ENCODE measurements around the gene MED13L.

The MED13L gene

DNA sequence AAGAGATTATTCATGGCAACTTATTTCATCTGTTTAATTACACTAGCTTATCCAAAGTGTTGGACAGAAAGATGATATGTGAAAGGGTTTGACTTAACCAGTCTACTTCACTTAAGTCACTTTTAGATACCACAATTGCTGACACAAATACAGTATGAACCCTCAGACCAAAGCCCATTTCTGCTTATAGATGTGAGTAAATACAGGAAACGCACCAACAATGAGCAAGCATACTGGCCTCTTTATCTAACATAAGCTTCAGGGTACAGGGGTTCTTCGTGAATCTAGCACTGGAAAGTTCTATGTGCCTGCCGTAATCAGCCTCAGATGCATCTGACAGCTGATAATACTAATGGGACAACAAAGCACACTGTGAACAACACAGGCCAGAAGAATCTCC is 209.6 kb downstream of the MED13L start:
- DNase-seq (ENCODE audit: insufficient read length, low spot score) (no peak), FAIRE-seq (no peak)

DNA sequence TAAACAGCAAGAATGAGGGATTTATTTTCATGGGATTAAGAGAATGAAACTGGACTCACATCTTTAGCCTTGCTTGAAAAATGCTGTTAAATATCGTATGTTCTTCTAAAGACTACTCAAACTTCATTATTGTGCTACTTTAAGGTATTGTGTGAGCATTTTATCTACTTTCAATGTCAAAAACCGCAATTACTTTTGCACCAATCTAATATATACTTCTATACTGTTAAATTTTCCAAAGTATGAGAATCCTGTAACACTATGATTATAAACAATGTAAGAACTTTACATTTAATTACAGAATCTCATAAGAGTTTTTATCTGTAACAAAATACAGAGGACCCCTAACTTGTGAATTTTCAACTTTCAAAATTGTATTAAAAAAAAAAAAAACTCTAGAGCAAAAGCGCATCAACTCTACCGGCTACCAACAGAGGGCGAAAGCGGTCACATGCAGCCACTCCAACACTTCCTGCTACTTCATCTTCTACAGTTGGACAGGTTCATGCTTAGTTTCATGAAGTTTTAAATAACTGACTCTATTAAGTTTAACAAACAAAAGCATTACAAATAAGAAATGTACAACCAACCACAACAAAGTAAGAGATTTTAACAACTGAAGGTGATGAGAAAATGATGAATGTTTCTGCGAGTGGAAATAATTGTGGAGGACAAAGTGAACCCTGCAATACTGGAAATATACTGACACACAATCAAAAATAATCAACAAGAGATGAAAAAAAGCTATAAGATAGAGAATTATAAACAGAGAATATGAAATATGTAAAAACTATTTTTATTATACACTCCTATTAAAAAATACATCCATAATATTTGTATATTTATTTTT is 210.9 kb downstream of the MED13L start:
- FAIRE-seq (no peak), DNase-seq (ENCODE audit: insufficient read length, low spot score) (no peak)

DNA sequence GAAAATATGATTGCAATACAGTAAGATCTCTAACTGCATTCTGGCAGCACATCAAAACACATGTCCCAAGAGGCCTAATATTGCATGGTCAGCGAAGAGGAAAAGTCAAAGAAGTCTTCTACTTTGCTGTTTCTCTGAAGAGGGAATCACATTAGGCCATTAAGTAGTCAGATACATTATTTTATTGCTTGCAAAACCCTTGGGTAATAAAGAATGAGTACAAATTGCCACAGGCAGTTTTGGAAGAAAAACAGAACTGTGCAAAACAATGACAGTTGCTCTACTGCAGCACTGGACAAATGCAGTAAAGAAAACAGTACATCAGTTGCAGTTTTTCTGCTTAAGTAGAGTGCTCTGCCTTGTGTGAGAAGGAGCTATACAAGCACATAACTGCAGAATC is 211.9 kb downstream of the MED13L start:
- DNase-seq (ENCODE audit: insufficient read length, low spot score) (no peak), FAIRE-seq (no peak)

DNA sequence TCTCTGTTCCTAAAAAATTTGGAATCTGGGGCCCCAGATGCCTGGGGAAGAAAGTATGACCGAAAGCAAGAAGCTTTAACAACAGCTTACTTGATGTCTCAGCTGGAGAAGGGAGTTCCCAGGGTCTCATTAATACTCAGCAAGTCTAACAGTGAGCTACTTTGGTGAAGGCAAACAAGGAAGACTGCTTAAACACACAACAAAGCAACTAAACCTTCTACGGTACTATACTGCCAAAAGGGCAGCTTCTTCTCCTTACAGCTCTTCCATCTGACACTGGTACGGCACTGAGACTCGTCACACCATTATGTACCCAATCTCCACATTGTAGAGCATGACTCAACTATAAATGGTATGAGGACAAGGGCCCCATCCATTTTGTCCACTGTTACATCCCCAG is 213.0 kb downstream of the MED13L start:
- DNase-seq (ENCODE audit: insufficient read length, low spot score): no peak
- FAIRE-seq: no peak

DNA sequence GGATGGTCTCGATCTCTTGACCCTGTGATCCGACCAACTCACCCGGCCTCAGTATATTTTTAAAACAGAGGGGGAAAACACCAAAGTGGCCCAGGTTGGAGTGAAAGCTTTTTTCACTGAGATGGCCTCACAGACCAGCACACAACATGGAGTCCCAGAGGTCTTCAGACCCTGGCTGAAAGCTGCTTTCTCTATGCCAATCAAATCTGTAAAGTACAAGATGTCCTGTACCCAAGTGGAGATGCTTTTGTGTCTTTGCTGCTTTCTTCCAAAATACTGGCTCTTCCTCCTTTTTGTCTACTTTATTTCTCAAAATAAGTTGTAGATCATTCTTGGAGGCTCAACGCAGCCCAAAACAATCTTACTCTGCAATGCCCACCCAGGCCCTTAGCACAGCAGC is 214.8 kb downstream of the MED13L start:
- FAIRE-seq (no peak), DNase-seq (ENCODE audit: insufficient read length, low spot score) (no peak)

DNA sequence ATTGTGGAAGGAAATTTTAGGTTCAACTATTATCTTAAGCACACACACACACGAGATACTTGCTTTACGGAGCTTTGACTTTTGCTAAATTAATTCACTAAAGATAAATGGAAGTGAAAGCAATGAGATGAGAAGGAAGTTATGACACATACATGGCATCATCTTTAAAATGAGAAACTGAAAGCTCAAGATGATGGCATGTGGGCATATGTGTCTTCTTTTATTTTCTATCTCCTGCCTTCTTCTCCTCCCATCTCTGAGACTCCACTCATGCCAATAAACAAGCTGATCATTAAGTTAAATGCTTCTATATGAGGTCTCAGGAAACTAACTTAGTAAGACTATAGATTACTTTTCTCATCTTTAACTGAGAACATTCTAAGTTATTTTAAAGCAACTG is 216.7 kb downstream of the MED13L start:
- no peak for FAIRE-seq
- no peak for DNase-seq (ENCODE audit: insufficient read length, low spot score)

DNA sequence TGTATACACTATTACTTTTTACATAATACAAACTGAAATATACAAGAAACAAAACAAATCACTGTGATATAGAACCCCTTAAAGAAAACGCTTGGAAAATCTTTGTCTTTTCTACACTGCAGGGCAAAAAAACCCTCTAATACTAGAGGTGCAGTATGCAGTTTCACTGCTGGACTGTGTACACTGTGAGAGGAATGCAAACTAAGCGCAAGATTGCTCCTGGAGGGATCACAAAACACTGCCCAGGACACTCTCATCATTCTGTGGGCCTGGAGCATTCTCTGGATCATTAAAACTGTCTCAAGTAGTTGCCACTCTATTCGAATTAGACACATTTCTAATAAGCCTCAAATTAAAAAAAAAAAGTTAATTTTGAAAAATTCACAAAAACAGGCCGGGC is 217.6 kb downstream of the MED13L start:
- no peak for FAIRE-seq
- no peak for DNase-seq (ENCODE audit: insufficient read length, low spot score)

DNA sequence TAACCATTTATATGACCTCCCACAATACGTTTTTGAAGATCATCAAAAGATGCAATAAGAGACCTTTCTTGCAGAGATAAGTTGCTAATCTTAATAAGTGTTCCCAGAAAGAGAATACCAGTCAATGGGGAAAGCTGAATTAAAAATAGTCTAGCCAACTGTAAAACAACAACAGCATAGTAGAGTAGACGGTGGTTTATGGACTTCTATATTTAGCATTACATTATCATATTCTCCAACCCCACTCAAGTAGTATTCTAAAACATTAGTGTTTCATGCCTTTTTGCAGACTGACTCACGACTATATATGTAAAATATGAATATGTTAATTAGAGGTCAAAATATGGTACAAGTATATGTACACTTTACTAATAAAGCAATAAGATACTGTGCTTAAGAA is 218.9 kb downstream of the MED13L start:
- FAIRE-seq: no peak
- DNase-seq (ENCODE audit: insufficient read length, low spot score): no peak

DNA sequence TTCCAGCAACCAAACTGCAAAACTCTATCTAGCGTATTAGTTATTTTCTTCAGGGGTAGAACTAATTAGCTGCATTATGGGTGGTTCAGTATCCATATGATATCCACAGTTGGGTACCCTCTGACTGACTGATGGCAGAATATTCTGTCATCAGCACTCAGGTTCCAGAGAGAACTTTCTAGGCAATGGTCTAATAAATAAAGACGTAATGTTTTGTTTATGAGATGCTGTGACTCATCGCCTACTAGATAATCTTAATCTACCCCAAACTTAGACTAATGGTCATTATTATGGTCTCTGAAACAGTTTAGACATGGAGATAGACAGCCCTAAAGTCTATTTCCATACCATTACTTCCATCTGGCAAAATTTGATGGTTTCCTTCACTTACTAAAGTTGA is 220.1 kb downstream of the MED13L start:
- no peak for FAIRE-seq
- no peak for DNase-seq (ENCODE audit: insufficient read length, low spot score)

DNA sequence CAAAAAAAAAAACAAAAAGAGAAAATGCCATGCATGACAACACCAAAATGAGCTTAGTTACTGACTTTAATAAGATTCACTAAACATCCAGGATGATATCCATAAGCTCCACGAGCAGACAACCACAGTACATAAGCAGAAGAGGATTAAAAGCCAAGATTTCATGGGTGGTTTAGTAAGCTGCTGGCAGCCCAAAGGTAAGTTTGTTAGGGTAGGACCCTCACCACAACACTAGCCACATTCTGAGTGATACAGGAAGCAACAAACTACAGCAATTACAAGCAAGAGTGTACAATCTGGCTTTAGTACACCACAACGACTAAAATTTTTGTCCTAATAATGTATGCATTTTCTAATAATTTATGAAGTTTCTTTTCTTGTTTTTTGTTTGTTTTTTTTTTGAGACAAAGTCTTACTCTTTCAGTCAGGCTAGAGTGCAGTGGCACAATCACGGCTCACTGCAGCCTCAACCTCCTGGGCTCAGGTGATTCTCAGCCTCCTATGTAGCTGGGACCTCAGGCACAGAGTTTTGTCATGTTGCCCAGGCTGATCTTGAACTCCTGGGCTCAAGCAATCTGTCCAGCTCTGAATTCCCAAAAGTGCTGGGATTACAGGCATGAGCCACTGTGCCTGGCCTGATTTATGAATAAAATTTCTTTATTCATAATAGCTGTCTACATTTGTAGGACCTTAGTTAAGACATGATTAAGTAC is 221.4 kb downstream of the MED13L start:
- FAIRE-seq (no peak), DNase-seq (ENCODE audit: insufficient read length, low spot score) (no peak)

DNA sequence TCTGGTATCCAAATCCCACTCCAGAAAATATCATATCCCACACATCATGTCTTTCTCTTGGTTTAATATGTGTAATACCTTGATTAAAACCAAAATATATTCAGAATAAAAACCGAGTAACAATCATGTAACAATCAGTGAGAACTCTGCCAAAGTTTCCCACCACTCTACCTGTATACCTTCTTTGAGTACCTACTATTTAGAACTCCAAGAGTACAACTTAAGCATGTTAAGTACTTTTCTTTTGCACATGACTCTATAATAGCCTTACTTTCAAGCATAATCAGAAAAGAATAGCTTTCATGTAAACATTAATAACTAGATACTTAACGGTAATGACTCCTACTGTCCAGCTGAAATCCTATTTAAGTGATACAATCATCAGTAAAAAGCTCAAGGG is 223.2 kb downstream of the MED13L start:
- no peak for DNase-seq (ENCODE audit: insufficient read length, low spot score)
- FAIRE-seq: no peak

DNA sequence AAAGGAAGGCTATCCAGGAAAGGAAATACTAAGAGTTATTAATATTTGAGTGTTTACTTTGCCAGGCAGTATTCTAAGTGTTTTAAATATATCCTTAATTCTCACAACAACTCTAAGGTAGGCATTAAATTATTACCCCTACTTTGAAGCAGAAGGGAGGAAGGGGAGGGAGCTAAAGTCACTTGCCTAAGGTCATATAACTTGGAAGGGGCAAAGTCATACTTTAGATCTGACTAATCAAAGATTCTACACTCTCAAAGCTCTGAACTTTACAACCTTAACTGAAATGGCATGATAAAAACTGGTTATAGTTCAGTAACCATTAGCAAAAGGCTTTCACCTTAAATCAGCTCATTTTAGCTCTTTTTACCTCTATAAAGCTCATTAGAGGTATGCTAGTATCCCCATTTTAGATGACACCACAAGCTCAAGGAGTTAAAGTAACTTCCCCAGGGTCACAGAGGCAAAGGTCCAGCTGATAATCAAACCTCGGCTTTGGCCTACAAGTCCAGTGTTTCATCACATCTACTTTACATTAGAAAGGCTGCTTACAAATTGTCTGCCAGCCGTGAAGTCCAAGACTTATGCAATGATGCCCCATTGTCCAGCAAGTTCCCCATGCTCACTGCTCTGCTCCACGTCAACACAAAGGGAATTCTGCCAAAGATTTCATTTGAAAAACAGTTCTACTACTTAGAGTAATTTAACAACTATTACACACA is 223.9 kb downstream of the MED13L start:
- DNase-seq (ENCODE audit: insufficient read length, low spot score) (no peak), FAIRE-seq (no peak)

DNA sequence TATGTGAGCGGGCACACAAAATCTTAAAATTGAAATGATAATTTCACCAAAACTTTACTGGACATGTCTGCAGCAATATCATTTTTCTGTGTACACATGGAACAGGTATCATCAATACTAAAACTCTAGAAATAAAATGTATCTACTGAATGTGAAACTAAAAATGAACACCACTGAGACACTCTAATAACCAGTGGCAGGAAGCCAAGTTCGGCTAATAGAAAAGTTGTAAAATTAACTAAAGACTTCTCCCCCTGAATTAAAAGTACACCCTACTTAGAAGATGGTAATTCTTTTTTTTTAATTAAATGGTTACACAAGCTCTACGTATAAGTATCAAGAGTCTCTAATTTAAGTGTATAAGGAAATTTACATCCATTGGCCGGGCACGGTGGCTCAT is 227.2 kb downstream of the MED13L start:
- FAIRE-seq (no peak), DNase-seq (ENCODE audit: insufficient read length, low spot score) (no peak)

DNA sequence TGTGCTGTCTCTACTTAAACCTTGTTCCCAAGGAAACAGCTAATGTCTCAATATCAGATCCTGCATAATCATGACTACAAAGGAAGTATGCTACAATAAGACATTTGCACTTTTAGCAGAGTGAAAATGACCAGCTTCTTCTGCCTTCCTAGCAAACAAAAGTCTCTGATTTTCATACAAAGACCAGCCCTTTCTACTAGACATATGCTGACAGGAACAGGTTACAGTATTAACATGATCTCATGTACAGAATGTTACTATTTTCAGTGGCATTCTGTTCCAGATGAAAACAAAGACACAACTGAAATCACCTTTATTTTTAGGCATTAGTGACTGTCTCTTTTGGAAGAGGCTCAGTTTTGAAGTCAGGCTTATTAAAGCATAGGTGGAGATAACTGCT is 228.6 kb downstream of the MED13L start:
- no peak for FAIRE-seq
- no peak for DNase-seq (ENCODE audit: insufficient read length, low spot score)

DNA sequence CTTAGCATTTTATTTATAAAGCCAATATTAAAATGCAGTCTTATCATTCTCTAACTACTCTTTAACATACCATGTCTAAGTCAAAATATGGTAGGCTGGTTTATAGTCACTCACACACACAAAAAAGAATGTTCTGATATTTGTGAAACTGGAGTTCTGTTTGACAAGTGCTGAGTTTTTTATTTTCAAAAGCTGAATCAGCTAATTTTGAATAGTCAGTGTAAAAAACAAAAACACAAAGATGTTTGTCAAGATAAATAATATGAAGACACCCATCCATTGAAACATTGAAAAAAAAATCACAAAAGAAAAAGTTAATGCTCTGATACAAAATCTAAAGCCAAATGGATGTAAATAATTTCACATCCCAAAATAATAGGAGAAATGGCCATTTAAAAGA is 231.5 kb downstream of the MED13L start:
- no peak for DNase-seq (ENCODE audit: insufficient read length, low spot score)
- FAIRE-seq: no peak

DNA sequence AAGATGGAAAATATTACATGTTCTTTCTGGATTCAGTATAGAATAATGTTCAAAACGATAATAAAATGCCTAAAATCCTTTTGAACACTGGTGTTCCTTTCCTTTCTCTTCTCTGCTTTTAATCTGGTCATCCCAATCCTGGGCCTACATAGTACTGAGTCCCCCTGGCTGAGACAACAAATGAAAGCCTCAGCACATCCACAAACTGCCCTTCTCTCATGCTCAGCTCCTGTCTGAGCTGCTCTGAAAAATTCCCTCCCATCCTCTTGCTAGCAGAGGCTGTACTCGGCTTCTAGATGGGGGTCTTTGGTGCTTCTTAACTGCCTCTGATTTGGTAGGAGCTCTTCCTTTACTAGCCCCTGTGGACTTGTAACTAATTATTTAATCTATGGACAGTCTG is 232.3 kb downstream of the MED13L start:
- DNase-seq (ENCODE audit: insufficient read length, low spot score) (no peak), FAIRE-seq (no peak)

DNA sequence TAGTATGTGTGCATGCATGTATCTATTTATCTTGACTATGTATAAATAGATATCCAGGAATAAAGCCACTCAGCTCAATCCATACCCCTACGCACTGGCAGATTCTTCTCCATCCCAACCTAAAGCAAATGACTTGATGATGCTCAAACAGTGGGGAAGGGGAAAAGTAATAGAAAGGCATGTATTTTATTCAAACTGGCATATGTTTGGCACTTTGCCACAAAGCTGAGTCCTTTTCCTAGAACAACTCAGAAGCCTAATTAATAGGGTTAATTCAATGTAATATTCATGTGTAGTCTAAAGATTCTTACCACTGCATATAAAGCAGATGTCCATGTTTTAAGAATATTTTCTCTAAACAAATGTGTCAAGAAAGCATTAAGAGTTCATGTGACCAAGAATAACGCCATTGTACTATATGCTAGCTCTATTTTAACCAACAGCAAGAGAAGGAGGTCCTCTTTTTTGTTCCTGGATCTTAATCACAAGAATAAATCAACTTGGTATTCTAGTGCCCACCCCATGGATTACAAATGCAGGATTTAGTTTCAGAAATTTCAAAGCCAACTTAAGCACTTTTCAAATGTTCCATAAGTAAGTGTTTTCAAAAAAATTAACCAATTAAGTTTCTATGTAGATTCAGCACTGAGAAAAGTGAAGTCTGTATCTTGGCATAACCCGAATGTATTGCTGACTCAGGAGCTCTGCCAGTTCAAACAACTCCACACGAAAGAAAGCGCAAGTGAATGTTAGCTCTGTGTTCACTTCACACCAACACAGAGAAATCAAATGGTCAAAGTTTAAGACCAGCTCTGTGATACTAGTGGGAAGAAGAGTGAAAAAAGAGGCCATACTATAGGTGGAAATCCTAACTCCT is 233.6 kb downstream of the MED13L start:
- FAIRE-seq: no peak
- no peak for DNase-seq (ENCODE audit: insufficient read length, low spot score)

DNA sequence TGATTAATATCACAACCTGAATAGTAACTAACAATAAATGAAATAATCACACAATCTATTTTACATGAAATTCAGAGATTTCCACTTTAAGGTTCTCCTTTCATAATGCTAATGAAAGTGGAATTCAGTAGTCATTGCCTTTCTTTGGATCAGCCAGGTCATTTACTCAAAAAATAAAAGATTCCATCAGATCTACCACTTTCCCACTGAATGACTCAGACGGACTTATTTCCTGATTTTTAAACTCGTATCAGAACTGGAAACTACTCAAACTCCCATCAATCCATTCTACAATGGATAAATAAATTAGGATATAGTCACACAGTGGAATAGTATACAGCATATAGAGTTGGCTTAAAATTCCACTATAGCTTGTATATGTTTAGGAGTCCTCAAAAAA is 237.1 kb downstream of the MED13L start:
- FAIRE-seq (no peak), DNase-seq (ENCODE audit: insufficient read length, low spot score) (no peak)

DNA sequence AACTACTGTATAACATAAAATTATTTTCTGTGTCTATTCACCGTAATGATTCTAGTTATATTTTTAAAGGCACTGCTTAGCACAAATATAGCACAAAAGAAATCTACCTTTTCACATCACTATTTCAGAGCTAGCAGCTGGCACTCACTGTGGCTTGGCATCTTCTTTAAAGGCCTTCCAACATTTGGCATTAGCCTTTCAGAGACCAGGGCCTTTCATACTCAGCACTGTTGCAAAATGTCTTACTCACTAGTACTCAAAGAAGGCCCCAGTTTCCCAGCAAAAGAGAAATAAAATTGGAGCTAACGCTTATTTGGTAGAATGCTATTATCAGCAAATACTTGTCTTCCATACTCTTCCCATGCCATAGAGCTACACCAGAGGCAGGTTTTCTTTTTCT is 238.4 kb downstream of the MED13L start:
- FAIRE-seq (no peak), DNase-seq (ENCODE audit: insufficient read length, low spot score) (no peak)

DNA sequence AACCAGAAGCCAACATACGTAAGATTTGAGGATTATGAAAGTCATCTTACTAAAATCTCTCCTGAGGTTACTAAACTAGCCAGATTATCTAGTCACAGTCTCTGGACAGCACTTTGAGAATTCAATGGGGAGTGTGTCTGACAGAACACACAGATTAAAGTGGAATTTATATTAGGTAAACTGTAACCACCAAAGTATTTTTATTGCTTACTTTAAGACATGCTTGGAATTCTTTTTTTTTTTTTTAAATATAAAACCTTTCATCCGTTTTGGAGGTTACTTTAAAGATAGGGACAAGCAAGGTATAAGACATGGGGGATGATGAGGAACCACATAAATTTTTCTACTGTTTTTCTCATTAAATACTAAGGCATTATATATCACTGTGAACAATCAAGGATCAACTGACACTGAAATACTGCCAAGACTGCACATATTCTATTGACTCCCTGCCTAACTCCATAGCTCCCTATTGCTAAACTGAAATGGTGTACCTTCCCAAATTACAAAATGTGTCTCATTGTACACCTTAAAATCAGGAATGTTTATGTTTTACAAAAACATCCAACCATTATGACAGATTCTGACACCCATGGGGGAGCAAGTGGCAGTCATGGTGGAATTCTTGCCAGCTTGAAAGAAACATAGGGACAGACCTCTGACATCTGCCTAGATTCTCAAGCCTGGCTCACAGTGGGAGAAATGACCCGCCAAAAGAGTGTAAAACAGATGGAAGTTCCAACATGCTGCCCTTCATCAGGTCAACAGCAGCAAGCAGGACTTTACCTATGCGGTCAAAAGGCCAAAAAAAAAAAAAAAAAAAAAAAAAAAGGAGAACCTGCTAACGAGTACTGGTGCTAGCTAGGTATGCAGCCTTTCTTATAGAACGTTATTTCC is 239.3 kb downstream of the MED13L start:
- DNase-seq (ENCODE audit: insufficient read length, low spot score): peak; percentile 68
- FAIRE-seq: no peak
